Peyer's patch (tissue), 4 donors: Measurements from ENCODE around the gene NFKBIB. TPM values are rescaled to one million over a fixed set of nuclear protein-coding genes. Genes with fewer than 3 reads are reported as not detected.
"Not testable (repeated sequence)": the region's sequence is repeated elsewhere in the genome, so short reads cannot be mapped to it uniquely, and the experiment has no call there.

ENCODE experiments used
- DNase-seq, 3 donors: peaks; one replicate each; pipeline ENCODE4 v3.0.0-alpha.2; 2017 to 2019
- H3K27ac ChIP-seq, 4 donors: fragments of 200-600 bp; sonication (generic); one replicate each; pipeline ENCODE4 v1.5.1; 2016 to 2019
- H3K27me3 ChIP-seq, 2 donors: fragments of 200-600 bp; sonication (generic); one replicate each; pipeline ENCODE4 v1.5.1; 2019
- H3K36me3 ChIP-seq, 3 donors: fragments of 200-600 bp; sonication (generic); one replicate each; pipeline ENCODE4 v1.5.1; 2016 to 2019
- H3K4me1 ChIP-seq, 4 donors: fragments of 200-600 bp; sonication (generic); one replicate each; pipeline ENCODE4 v1.5.1; 2016 to 2019
- H3K4me3 ChIP-seq, 4 donors: fragments of 200-600 bp; sonication (generic); 1 replicate in 3 of 4; 2 replicates in 1 of 4; pipeline ENCODE4 v1.5.1; 2016 to 2019; ENCODE audit warnings: mild to moderate bottlenecking in 1 of 4
- H3K9me3 ChIP-seq, 4 donors: fragments of 200-600 bp; sonication (generic); one replicate each; pipeline ENCODE4 v1.5.1; 2016 to 2019; ENCODE audit warnings: mild to moderate bottlenecking in 1 of 4
- POLR2A ChIP-seq, 2 donors: fragments of 450-650 bp; IDR thresholded peaks; one replicate each; pipeline ENCODE4 v1.5.1; 2017; ENCODE audit warnings: antibody characterized with exemption in 2 of 2, mild to moderate bottlenecking in 2 of 2, moderate library complexity in 2 of 2
- total RNA-seq, 4 donors: library from RNA; depleted of rRNA; stranded (reverse); fragments of >200 nt; gene quantifications; one replicate each; pipeline ENCODE4 v1.1.0, GENCODE V29; 2016
- TF ChIP-seq, protein P1 (sequence below), 6 experiments: fragments of 450-650 bp in 4 of 6; fragments of 200-600 bp in 2 of 6; sonication (generic) in 1 of 6; IDR thresholded peaks; one replicate each; pipeline ENCODE4 v1.5.1; 2017 to 2019; ENCODE audit warnings: antibody characterized with exemption in 6 of 6, mild to moderate bottlenecking in 3 of 6, moderate library complexity in 1 of 6

The NFKBIB gene
- total RNA-seq, 4 donors from 2014 or later, result 12.4 to 27.7 (median 22.8) TPM

DNA sequence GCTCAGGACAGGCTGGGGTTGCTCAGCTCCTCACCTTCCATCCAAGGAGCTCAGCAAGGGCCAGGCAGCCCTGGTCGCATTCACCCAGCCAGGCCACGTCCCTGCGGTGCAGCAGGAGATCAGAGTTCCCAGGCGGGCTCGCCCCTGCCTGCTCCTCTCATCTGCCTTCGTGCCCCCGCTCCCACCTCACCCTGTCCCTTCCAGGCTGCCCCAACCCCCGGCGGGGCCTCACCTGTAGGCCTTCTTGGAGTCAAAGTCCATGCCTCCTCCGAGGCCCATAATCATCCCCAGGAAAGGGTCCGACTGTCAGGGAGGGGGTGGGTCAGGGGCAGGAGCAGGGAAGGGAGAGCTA, 20.4 kb upstream of the NFKBIB start:
- Histone ChIP-seq H3K27ac (peak overlapping the region; percentile 79 to 97 (median 91)), H3K4me1 (peaks cover 7 to 22% (median 17%) of the 10 kb centered on the region in 4 donors), H3K9me3 (no peaks in the 10 kb centered on the region), H3K4me3 (no peak overlapping the region), H3K36me3 (peaks cover 0 to 35% (median 0%) of the 10 kb centered on the region in 3 donors), H3K27me3 (no peaks in the 10 kb centered on the region)
- TF ChIP-seq, protein P1, sequence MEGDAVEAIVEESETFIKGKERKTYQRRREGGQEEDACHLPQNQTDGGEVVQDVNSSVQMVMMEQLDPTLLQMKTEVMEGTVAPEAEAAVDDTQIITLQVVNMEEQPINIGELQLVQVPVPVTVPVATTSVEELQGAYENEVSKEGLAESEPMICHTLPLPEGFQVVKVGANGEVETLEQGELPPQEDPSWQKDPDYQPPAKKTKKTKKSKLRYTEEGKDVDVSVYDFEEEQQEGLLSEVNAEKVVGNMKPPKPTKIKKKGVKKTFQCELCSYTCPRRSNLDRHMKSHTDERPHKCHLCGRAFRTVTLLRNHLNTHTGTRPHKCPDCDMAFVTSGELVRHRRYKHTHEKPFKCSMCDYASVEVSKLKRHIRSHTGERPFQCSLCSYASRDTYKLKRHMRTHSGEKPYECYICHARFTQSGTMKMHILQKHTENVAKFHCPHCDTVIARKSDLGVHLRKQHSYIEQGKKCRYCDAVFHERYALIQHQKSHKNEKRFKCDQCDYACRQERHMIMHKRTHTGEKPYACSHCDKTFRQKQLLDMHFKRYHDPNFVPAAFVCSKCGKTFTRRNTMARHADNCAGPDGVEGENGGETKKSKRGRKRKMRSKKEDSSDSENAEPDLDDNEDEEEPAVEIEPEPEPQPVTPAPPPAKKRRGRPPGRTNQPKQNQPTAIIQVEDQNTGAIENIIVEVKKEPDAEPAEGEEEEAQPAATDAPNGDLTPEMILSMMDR (IDR thresholded peaks at IDR 0.05), result no peak
- DNase-seq, result no peak

DNA sequence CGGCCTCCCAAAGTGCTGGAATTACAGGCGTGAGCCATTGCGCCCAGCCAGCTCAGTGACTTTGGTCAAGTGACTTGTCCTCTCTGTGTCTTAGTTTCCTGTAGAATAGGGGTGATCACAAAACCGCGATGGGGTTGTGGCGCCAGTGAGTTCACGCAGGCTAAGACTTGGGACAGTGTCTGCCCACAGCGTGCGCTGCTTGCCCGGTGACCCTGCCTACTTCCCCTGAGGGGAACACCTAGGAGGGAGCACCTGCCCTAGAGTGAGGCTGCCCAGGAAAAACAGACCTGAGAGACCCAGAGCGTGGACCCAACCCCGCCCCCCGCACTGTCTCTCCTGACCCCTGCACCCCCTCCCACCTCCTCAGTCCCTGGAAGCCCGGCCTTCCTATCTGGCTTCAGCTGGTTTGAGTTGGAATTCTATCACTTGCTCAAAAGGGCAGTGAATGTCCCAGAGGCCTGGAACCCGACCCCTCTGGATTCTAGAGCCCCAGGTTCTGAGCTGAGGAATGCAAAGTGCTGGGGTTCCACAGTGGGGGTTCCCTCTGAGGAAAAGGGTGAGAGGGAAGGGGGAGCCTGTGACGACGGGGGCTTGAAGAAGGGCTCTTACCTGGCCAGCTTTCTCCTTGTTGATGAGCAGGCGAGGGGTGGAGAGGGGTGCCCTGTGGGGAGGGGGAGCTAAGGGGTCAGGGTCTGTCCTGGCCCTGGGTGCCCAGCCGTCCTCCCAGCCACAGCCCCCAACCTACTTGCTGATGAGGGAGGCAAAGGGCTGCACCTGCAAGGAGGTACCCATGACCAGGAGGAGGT, 19.5 kb upstream of the NFKBIB start:
- Histone ChIP-seq H3K27me3 (no peaks in the 10 kb centered on the region), H3K27ac (peak overlapping the region in 1 of 4 donors; percentile 93), H3K4me1 (peaks cover 7 to 22% (median 17%) of the 10 kb centered on the region in 4 donors), H3K9me3 (no peaks in the 10 kb centered on the region), H3K36me3 (peaks cover 0 to 35% (median 0%) of the 10 kb centered on the region in 3 donors), H3K4me3 (no peak overlapping the region)
- DNase-seq, result no peak
- TF ChIP-seq, protein P1 (IDR thresholded peaks at IDR 0.05), result no peak
- no peak for TF ChIP-seq POLR2A (IDR thresholded peaks at IDR 0.05)

DNA sequence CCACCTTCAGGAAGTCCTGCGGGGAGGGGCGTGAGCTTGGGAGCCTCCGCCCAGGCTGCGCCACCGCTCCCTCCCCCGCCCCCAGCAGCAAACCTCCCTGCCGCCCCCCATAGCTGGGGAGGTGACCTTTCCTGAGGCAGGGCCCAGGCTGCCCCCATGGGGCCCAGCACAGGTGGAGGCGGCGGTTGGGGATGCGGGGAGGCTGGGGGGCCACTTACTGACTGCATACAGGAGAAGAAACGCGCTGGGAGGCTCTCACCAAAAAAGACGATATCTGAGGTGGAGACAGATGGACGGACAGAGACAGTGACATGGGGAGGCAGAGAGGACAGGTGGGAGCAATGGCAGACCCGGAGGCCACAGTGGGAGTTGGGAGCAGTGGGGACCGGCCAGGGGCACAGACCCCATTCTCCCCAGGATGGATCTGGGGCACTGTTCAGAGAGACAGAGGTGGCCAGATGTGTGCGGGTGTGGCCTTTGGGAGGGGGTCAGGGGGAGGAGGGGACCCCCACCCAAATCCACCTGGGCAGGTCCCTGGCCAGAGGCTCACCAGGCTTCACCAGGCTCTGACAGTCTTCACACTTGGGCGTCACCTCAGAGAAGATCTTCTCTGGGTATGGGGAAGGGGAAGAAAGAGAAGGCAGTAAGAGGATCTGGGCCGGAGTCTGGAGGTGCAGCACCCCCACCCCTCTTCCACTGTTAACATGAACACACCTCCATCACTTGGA, 18.7 kb upstream of the NFKBIB start:
- Histone ChIP-seq H3K36me3 (peaks cover 0 to 35% (median 0%) of the 10 kb centered on the region in 3 donors), H3K4me3 (no peak overlapping the region), H3K27me3 (no peaks in the 10 kb centered on the region), H3K4me1 (peaks cover 7 to 22% (median 17%) of the 10 kb centered on the region in 4 donors), H3K9me3 (no peaks in the 10 kb centered on the region), H3K27ac (no peak overlapping the region)
- TF ChIP-seq POLR2A (IDR thresholded peaks at IDR 0.05), result no peak
- TF ChIP-seq, protein P1 (IDR thresholded peaks at IDR 0.05), result no peak
- no peak for DNase-seq

DNA sequence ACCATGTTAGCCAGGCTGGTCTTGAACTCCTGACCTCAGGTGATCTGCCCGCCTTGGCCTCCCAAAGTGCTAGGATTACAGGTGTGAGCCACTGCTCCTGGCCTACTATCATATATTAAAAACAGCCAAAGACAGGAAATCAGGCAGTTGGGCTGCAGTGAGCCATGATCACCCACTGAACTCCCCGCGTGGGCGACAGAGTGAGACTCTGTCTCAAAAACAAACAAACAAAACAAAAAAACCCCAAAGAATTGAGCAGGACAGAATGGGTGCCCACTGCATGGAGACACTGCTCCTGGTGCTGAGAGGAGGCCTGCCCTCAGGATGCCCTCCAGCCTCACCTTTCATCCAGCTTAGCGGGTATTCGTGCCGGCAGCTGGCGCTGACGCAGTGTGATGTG, 16.5 kb upstream of the NFKBIB start:
- no peak overlapping the region for H3K4me3 ChIP-seq
- DNase-seq, result no peak
- TF ChIP-seq, protein P1 (IDR thresholded peaks at IDR 0.05), result no peak
- TF ChIP-seq POLR2A (IDR thresholded peaks at IDR 0.05), result no peak
- H3K27ac ChIP-seq, result no peak overlapping the region
- H3K27me3 ChIP-seq, result no peaks in the 10 kb centered on the region
- peaks cover 0 to 43% (median 0%) of the 10 kb centered on the region in 3 donors for H3K36me3 ChIP-seq
- no peaks in the 10 kb centered on the region for H3K9me3 ChIP-seq
- peaks cover 7 to 16% (median 14%) of the 10 kb centered on the region in 4 donors for H3K4me1 ChIP-seq

DNA sequence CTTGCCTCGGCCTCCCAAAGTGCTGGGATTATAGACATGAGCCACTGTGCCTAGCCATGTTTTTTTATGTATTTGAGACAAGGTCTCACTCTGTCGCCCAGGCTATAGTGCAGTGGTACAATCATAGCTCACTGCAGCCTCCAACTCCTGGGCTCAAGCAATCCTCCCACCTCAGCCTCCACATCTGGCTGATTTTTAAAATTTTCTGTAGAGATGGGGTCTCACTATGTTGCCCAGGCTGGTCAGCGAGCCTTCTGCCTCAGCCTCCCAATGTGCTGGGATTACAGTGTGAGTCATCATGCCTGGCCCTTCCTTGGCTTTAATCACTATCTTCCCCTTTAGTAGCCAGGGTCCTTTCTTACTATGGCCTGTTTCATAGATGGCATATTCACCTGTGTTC, 15.1 kb upstream of the NFKBIB start:
- not testable (repeated sequence) for DNase-seq, H3K9me3 ChIP-seq, H3K4me3 ChIP-seq, H3K27ac ChIP-seq, H3K27me3 ChIP-seq, H3K4me1 ChIP-seq
- H3K36me3 ChIP-seq, result peaks cover 0 to 51% (median 0%) of the 10 kb centered on the region in 3 donors

DNA sequence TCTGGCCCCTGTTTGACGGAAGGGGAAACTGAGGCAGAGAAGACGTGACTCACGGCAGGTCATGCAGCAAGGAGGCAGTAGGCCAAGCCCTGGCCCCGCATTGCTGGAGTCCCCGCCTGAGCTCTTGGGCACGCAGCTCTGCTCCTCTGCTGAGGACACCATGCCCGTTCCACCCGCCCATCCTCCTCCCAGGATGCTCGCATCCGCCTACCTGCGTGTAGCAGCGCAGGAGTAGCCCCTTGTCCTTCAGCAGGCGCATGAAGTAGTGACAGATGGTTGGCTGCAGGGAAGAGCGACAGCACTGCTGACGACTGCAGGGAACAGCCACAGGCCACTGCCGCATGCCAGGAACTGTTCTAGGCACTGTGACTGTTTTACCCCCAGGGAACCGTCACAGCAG, 10.9 kb upstream of the NFKBIB start:
- Histone ChIP-seq H3K27me3 (no peaks in the 10 kb centered on the region), H3K9me3 (no peaks in the 10 kb centered on the region), H3K36me3 (peaks cover 0 to 42% (median 0%) of the 10 kb centered on the region in 3 donors), H3K4me1 (no peaks in the 10 kb centered on the region), H3K4me3 (no peak overlapping the region), H3K27ac (no peak overlapping the region)
- TF ChIP-seq, protein P1 (IDR thresholded peaks at IDR 0.05), result no peak
- no peak for TF ChIP-seq POLR2A (IDR thresholded peaks at IDR 0.05)
- DNase-seq, result no peak
